ENCODE measurements around the gene GABRG3.

DNA sequence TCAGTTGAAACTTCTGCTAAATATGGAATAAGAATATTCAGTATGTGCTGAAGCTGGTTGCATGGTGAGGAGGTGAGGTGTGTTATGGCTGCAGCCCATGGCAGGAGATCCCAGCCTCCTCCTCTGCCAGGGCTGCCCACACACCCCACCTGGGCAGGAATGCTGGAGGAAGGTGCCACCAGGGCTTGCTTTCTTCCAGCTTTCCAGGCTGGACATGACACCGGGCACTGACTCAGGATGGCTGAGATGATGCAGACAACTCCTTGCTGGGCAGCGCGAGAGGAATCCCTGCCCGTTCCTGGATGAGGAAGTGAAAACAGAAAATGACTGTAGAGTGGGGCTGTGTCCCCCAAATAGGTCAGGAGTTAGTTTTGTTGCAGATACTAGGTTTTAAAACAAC is 14.1 kb downstream of the GABRG3 start:
- TF ChIP-seq CTCF (IDR thresholded peaks at IDR 0.05; ENCODE audit: insufficient read depth, low read length, poor library complexity, severe bottlenecking) (no peak), EZH2phosphoT487 (conservative IDR thresholded peaks at IDR 0.05; ENCODE audit: low read length) (no peak)
